ENCODE results near the gene USP5.
A peak's percentile ranks its signal among the peaks of the same experiment; 100 is the strongest.

Gene USP5, protein sequence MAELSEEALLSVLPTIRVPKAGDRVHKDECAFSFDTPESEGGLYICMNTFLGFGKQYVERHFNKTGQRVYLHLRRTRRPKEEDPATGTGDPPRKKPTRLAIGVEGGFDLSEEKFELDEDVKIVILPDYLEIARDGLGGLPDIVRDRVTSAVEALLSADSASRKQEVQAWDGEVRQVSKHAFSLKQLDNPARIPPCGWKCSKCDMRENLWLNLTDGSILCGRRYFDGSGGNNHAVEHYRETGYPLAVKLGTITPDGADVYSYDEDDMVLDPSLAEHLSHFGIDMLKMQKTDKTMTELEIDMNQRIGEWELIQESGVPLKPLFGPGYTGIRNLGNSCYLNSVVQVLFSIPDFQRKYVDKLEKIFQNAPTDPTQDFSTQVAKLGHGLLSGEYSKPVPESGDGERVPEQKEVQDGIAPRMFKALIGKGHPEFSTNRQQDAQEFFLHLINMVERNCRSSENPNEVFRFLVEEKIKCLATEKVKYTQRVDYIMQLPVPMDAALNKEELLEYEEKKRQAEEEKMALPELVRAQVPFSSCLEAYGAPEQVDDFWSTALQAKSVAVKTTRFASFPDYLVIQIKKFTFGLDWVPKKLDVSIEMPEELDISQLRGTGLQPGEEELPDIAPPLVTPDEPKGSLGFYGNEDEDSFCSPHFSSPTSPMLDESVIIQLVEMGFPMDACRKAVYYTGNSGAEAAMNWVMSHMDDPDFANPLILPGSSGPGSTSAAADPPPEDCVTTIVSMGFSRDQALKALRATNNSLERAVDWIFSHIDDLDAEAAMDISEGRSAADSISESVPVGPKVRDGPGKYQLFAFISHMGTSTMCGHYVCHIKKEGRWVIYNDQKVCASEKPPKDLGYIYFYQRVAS

DNA sequence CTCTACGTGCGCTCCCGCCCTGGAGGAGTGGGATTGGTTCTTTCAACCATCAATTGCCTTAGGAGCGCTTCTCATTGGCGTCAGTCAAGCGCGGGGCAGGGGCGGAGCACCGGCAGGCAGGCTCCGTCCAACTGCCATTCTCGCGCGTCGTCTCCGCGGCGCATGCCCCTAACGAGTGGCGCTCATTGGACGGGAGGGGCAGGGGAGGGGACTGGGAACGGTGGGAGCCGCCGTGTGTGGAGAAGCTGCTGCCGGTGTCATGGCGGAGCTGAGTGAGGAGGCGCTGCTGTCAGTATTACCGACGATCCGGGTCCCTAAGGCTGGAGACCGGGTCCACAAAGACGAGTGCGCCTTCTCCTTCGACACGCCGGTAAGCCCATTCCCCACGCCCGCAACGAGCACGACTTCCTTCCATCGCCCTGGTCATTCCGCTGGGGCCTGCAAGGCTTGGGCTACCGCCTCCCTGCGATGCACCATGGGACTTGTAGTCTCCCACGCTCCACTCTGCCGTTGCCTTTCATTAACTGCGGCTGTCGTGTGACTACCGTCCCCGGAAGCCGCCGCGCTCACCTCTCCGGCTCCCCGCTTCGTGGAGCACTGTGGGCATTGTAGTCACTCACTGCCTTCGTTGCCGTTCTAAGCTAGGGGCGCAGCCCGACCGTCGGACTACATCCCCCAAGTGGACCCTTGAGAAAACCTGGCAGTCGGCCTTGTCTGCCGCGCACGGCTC is at the start of gene USP5:
TSS of gene USP5 (plus strand) at position 230 of the 730 bp plus-strand sequence. CDS start at position 260, 30 bp downstream.
- peaks cover 48% of the 10 kb centered on the region for H3K36me3 ChIP-seq (ENCODE audit: control insufficient read depth, insufficient read depth, low read length)
- no peak within 1 kb of the TSS for H3K27ac ChIP-seq (ENCODE audit: low read depth, low read length)
- no peaks in the 10 kb centered on the region for H3K9me3 ChIP-seq (ENCODE audit: control insufficient read depth, insufficient read depth, low read depth, low read length)
- no peaks in the 10 kb centered on the region for H3K27me3 ChIP-seq (ENCODE audit: control insufficient read depth, insufficient read depth, low read length)
- peak within 1 kb of the TSS; percentile 82 for H3K9ac ChIP-seq (ENCODE audit: low read length)
- peaks cover 12% of the 10 kb centered on the region for H3K4me1 ChIP-seq (ENCODE audit: control insufficient read depth, insufficient read depth, low read length)
- H3K4me3 ChIP-seq (ENCODE audit: low read depth, low read length): peak within 1 kb of the TSS; percentile 83

DNA sequence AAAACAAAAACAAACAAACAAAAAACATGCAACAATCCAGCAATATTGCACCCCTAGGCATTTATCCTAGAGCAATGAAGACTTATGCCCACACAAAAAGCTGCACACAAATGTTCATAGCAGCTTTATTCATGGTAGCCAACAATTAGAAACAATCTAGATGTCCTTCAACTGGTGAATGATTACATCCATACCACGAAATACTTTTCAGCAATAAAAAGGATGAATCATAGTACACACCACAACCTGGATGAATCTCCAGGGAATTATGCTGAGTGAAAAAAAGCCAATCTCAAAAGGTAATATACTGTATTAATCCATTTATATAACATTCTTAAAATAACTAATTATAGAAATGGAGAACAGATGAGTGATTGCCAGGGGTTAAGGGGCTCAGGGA is 44.8 kb upstream of the USP5 start:
- Histone ChIP-seq H3K36me3 (ENCODE audit: control insufficient read depth, insufficient read depth, low read length) (no peaks in the 10 kb centered on the region), H3K9me3 (ENCODE audit: control insufficient read depth, insufficient read depth, low read depth, low read length) (no peaks in the 10 kb centered on the region), H3K4me1 (ENCODE audit: control insufficient read depth, insufficient read depth, low read length) (peaks cover 17% of the 10 kb centered on the region), H3K27me3 (ENCODE audit: control insufficient read depth, insufficient read depth, low read length) (no peaks in the 10 kb centered on the region), H3K27ac (ENCODE audit: low read depth, low read length) (no peak overlapping the region), H3K4me3 (ENCODE audit: low read depth, low read length) (no peak overlapping the region), H3K9ac (ENCODE audit: low read length) (no peak overlapping the region)

DNA sequence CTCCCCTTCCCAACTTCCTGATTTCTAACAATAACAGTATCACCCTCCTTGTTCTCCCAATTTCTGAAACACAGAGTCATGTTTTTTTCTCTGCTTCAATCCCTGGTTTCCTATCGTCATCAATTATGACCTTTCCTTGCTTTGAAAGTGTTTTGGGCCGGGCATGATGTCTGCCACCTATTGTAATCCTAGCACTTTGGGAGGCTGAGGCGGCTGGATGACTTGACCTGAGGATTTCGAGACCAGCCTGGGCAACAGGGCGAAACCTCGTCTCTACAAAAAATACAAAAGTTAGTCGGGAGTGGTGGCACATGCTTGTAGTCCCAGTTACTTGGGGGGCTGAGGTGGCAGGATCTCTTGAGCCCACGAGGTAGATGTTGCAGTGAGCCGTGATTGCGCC is 42.9 kb upstream of the USP5 start:
- Histone ChIP-seq H3K9ac (ENCODE audit: low read length) (no peak overlapping the region), H3K4me1 (ENCODE audit: control insufficient read depth, insufficient read depth, low read length) (peaks cover 17% of the 10 kb centered on the region), H3K27ac (ENCODE audit: low read depth, low read length) (no peak overlapping the region), H3K27me3 (ENCODE audit: control insufficient read depth, insufficient read depth, low read length) (no peaks in the 10 kb centered on the region), H3K4me3 (ENCODE audit: low read depth, low read length) (no peak overlapping the region), H3K36me3 (ENCODE audit: control insufficient read depth, insufficient read depth, low read length) (no peaks in the 10 kb centered on the region), H3K9me3 (ENCODE audit: control insufficient read depth, insufficient read depth, low read depth, low read length) (no peaks in the 10 kb centered on the region)

DNA sequence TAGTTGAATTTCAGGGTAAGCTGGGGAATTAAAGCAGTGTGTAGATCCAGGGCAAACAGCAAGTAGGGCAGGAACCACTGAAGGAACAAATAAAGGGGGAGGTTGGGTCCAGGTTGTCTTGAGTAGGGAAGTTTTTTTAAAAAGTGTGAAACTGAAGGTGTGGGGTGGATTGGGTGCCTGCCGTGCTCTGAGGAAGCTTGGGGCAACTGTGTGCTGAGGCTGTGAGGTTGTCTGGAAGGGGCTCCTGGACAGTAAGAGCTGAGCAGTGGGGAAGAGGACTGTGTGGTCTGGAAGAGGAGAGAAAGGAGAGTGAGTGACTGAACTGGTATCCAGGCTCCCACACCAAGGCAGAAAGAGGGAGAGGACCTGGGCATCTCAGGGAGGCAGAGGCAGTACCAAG is 41.2 kb upstream of the USP5 start:
- Histone ChIP-seq H3K4me3 (ENCODE audit: low read depth, low read length) (no peak overlapping the region), H3K27ac (ENCODE audit: low read depth, low read length) (no peak overlapping the region), H3K9ac (ENCODE audit: low read length) (no peak overlapping the region)

DNA sequence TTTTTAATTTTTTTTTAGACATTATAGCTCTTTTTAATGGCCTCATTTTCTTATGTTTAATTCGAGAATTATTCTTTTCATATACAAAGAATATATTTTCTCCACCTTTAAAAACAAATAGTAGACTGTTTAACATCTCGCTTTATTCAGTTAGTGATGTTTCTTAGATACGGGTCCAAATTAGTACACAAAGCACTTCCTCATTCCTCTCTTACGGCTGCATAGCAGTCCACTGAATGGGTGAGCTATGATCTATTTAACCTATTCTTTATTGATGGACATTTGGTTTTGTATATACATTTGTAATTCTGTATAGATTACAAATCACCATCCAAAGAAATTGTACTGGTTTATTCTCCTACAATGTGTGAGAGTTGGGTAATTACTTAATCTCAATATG is 38.6 kb upstream of the USP5 start:
- no peak overlapping the region for H3K27ac ChIP-seq (ENCODE audit: low read depth, low read length)
- no peak overlapping the region for H3K4me3 ChIP-seq (ENCODE audit: low read depth, low read length)
- peaks cover 8% of the 10 kb centered on the region; the same call in 1 of the 2 replicates for H3K27me3 ChIP-seq (ENCODE audit: control insufficient read depth, insufficient read depth, low read length)
- peaks cover 22% of the 10 kb centered on the region for H3K4me1 ChIP-seq (ENCODE audit: control insufficient read depth, insufficient read depth, low read length)
- no peaks in the 10 kb centered on the region for H3K9me3 ChIP-seq (ENCODE audit: control insufficient read depth, insufficient read depth, low read depth, low read length)
- no peak overlapping the region for H3K9ac ChIP-seq (ENCODE audit: low read length)
- H3K36me3 ChIP-seq (ENCODE audit: control insufficient read depth, insufficient read depth, low read length): no peaks in the 10 kb centered on the region

More for the DNA sequence above, 41.2 kb upstream of the USP5 start:
- Histone ChIP-seq H3K4me1 (ENCODE audit: control insufficient read depth, insufficient read depth, low read length) (peaks cover 17% of the 10 kb centered on the region), H3K36me3 (ENCODE audit: control insufficient read depth, insufficient read depth, low read length) (no peaks in the 10 kb centered on the region), H3K9me3 (ENCODE audit: control insufficient read depth, insufficient read depth, low read depth, low read length) (no peaks in the 10 kb centered on the region), H3K27me3 (ENCODE audit: control insufficient read depth, insufficient read depth, low read length) (peaks cover 8% of the 10 kb centered on the region; the same call in 1 of the 2 replicates)

DNA sequence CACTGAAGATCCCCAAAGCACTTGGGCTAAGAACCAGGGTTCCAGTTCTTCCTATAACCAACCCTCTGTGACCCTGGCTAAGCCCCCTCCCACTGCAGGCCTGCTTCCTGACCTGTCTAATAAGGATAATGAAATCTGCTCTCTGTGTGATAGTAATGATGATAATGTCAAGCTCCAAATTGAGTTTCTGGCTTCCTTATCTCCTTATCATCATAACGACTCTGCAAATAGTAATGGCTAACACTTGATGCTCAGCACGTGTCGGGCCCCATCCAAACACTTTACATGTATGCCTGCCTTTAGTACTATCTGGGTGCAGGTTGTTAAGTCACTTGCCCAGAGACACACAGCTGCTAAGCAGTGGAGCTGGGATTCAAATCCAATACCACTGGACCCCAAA is 35.4 kb upstream of the USP5 start:
- H3K4me3 ChIP-seq (ENCODE audit: low read depth, low read length): no peak overlapping the region
- peaks cover 21% of the 10 kb centered on the region for H3K27me3 ChIP-seq (ENCODE audit: control insufficient read depth, insufficient read depth, low read length)
- H3K36me3 ChIP-seq (ENCODE audit: control insufficient read depth, insufficient read depth, low read length): no peaks in the 10 kb centered on the region
- H3K9ac ChIP-seq (ENCODE audit: low read length): no peak overlapping the region
- no peaks in the 10 kb centered on the region for H3K9me3 ChIP-seq (ENCODE audit: control insufficient read depth, insufficient read depth, low read depth, low read length)
- no peak overlapping the region for H3K27ac ChIP-seq (ENCODE audit: low read depth, low read length)
- peaks cover 31% of the 10 kb centered on the region for H3K4me1 ChIP-seq (ENCODE audit: control insufficient read depth, insufficient read depth, low read length)

DNA sequence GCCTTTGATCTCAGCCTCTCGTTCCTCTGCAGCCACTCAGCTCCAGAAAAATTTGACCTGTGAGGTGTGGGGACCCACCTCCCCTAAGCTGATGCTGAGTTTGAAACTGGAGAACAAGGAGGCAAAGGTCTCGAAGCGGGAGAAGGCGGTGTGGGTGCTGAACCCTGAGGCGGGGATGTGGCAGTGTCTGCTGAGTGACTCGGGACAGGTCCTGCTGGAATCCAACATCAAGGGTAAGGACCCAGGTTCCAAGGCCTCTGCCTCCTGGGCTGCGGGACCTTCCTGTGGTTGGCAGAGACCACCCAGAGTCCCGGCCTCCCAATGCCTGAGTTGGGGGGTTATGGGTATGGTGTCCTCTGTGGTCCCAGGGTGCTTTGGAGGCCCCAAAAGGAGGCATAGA is 34.9 kb upstream of the USP5 start:
- Histone ChIP-seq H3K27me3 (ENCODE audit: control insufficient read depth, insufficient read depth, low read length) (peaks cover 24% of the 10 kb centered on the region), H3K27ac (ENCODE audit: low read depth, low read length) (no peak overlapping the region), H3K36me3 (ENCODE audit: control insufficient read depth, insufficient read depth, low read length) (no peaks in the 10 kb centered on the region), H3K4me1 (ENCODE audit: control insufficient read depth, insufficient read depth, low read length) (peaks cover 33% of the 10 kb centered on the region), H3K4me3 (ENCODE audit: low read depth, low read length) (no peak overlapping the region), H3K9ac (ENCODE audit: low read length) (no peak overlapping the region), H3K9me3 (ENCODE audit: control insufficient read depth, insufficient read depth, low read depth, low read length) (no peaks in the 10 kb centered on the region)

DNA sequence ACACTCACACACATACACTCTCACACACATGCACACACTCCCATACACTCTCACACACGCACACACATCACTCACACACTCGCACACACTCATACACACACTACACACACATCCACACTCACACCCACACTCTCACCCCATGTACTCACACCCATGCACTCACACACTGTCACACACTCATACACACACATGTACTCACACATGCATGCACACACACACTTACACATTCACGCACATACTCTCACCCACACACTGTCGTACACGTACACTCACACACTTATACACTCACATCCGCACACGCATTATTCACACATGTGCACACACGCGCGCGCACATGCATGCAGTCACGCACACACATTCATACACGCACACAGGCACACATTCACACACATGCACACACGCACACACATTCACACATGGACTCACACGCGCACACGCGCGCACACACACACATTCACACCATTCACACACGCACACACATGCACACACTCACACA is 34.2 kb upstream of the USP5 start:
- Histone ChIP-seq H3K4me1 (ENCODE audit: control insufficient read depth, insufficient read depth, low read length) (peaks cover 38% of the 10 kb centered on the region), H3K36me3 (ENCODE audit: control insufficient read depth, insufficient read depth, low read length) (no peaks in the 10 kb centered on the region), H3K27ac (ENCODE audit: low read depth, low read length) (no peak overlapping the region), H3K4me3 (ENCODE audit: low read depth, low read length) (no peak overlapping the region), H3K9me3 (ENCODE audit: control insufficient read depth, insufficient read depth, low read depth, low read length) (no peaks in the 10 kb centered on the region), H3K27me3 (ENCODE audit: control insufficient read depth, insufficient read depth, low read length) (peaks cover 29% of the 10 kb centered on the region), H3K9ac (ENCODE audit: low read length) (no peak overlapping the region)

DNA sequence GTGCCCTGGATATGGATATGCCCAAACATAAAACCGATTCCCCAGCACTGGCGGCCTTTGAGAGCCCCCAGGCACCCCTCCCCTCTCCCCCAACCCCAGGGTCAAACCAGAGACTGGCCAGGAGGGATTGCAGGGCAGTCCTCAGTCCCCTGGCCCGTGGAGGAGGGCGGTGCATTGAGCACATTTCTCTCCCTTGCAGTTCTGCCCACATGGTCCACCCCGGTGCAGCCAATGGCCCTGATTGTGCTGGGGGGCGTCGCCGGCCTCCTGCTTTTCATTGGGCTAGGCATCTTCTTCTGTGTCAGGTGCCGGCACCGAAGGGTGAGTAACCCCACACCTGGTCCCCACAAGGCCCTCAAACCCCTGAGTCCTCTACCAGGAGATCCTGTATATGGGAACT is 33.7 kb upstream of the USP5 start:
- H3K9ac ChIP-seq (ENCODE audit: low read length): no peak overlapping the region
- peak overlapping the region; percentile 17; the same call in 1 of the 2 replicates for H3K4me3 ChIP-seq (ENCODE audit: low read depth, low read length)
- no peak overlapping the region for H3K27ac ChIP-seq (ENCODE audit: low read depth, low read length)
- H3K27me3 ChIP-seq (ENCODE audit: control insufficient read depth, insufficient read depth, low read length): peaks cover 34% of the 10 kb centered on the region
- H3K9me3 ChIP-seq (ENCODE audit: control insufficient read depth, insufficient read depth, low read depth, low read length): no peaks in the 10 kb centered on the region
- H3K36me3 ChIP-seq (ENCODE audit: control insufficient read depth, insufficient read depth, low read length): no peaks in the 10 kb centered on the region
- peaks cover 43% of the 10 kb centered on the region for H3K4me1 ChIP-seq (ENCODE audit: control insufficient read depth, insufficient read depth, low read length)

DNA sequence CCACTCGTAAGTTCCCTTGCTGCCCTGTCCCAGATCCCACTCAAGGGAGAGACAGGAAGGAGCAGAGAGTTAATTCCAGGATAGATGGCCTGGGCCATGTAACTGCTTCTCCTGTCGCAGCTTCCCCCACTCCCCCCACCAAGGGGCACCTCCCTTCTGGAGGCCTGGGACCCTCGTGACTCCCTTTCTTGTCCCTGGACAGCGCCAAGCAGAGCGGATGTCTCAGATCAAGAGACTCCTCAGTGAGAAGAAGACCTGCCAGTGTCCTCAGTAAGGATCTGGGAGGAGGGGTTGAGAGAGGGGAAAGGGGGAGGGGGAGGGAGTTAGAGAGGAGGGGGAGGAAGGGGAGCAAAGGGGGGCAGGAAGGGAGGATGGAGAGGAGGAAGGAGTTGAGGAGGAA is 33.3 kb upstream of the USP5 start:
- no peak overlapping the region for H3K27ac ChIP-seq (ENCODE audit: low read depth, low read length)
- peaks cover 47% of the 10 kb centered on the region for H3K4me1 ChIP-seq (ENCODE audit: control insufficient read depth, insufficient read depth, low read length)
- no peaks in the 10 kb centered on the region for H3K36me3 ChIP-seq (ENCODE audit: control insufficient read depth, insufficient read depth, low read length)
- H3K27me3 ChIP-seq (ENCODE audit: control insufficient read depth, insufficient read depth, low read length): peaks cover 38% of the 10 kb centered on the region
- H3K4me3 ChIP-seq (ENCODE audit: low read depth, low read length): peak overlapping the region; percentile 17; the same call in 1 of the 2 replicates
- H3K9me3 ChIP-seq (ENCODE audit: control insufficient read depth, insufficient read depth, low read depth, low read length): no peaks in the 10 kb centered on the region
- H3K9ac ChIP-seq (ENCODE audit: low read length): peak overlapping the region; percentile 20

Data from HUES6 (cell line).